IPS-20b (cell line): ENCODE data around the gene CAMK2A.

ENCODE experiments used
- H3K27ac ChIP-seq: one replicate; pipeline ENCODE4 v1.5.1; 2013; ENCODE audit warnings: low read length
- H3K27me3 ChIP-seq: 2 replicates; pipeline ENCODE4 v1.6.1; 2013; ENCODE audit warnings: mild to moderate bottlenecking, low read length, inconsistent platforms; ENCODE audit not compliant: insufficient read depth
- H3K36me3 ChIP-seq: 2 replicates; pipeline ENCODE4 v1.6.1; 2013; ENCODE audit warnings: low read depth, mild to moderate bottlenecking, inconsistent platforms, low read length, moderate library complexity; ENCODE audit not compliant: insufficient read depth
- H3K4me1 ChIP-seq: 2 replicates; pipeline ENCODE4 v1.6.1; 2013; ENCODE audit warnings: mild to moderate bottlenecking, control low read depth, inconsistent platforms, low read length, moderate library complexity; ENCODE audit not compliant: insufficient read depth
- H3K4me3 ChIP-seq: 2 replicates; pipeline ENCODE4 v1.5.1; 2013; ENCODE audit warnings: mild to moderate bottlenecking, low read length, inconsistent platforms
- H3K9ac ChIP-seq: 2 replicates; pipeline ENCODE4 v1.6.1; 2013; ENCODE audit warnings: low read depth, mild to moderate bottlenecking, inconsistent platforms, low read length, moderate library complexity
- H3K9me3 ChIP-seq: 2 replicates; pipeline ENCODE4 v1.6.1; 2013; ENCODE audit warnings: mild to moderate bottlenecking, low read depth, low read length, inconsistent platforms; ENCODE audit not compliant: insufficient read depth

CAMK2A gene

DNA sequence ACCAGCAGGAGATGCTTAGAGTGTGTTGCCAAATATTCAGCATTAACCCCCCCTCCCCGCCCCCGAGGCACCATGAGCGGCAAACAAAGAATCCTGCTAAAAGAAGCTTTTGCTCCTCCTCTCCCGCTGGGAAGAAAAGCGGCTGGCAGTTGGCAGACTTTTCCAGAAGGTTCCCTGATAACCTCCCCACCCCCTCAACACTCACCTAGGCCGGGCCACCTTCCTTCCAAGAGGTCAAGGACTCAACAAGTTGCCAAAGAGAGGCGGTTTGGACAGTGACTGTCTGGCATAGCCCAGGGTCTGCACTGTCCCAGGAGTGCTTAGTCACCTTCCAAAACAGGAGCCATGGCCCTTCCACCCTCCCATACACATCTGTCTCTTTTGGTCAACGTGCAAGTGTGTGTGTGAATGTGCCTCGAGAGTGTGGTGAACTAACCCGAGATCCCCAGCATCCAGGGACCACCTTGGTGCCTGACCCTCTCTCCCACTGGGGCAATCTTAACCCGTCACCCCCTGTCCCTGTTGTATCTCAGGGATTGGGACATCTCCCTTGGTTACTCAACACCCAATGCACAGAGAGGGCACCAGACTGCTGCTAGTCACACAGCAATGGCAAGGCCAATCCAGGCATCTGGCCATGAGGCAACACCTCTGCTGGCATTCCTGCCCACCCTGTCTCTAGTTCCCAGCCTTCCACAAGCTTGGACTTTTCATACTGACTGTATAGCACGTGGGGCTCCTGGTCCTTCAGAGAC lies 18.9 kb downstream of the CAMK2A start:
- Histone ChIP-seq H3K4me3 (no peak overlapping the region), H3K4me1 (peaks cover 9% of the 10 kb centered on the region; the same call in 1 of the 2 replicates), H3K27me3 (no peaks in the 10 kb centered on the region), H3K36me3 (no peaks in the 10 kb centered on the region), H3K9me3 (no peaks in the 10 kb centered on the region), H3K9ac (0 out of 2 replicates have a peak overlapping the region, but pooled peaks have one; percentile 12), H3K27ac (no peak overlapping the region)

DNA sequence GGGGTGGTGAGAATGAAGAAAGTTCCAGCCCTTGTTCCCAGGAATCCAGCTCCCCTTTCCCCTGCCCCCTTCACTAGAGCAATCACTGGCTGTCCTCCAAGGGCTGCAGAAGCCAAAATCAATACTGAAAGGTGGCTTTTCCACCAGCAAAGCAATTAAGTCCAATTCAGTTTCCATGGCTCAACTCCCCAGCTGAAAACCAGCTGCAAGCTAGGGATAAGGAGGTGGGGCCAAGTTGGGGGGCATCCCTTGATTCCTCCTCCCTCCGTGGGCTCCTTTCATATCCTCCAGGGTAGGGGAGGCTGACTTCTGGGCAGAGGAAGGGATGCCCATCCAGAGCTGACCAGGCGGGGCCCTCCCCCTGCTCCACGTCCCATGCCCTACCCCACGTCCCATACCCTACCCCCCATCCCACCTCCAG lies 22.7 kb downstream of the CAMK2A start:
- Histone ChIP-seq H3K36me3 (no peaks in the 10 kb centered on the region), H3K27me3 (no peaks in the 10 kb centered on the region), H3K27ac (no peak overlapping the region), H3K9me3 (no peaks in the 10 kb centered on the region), H3K4me1 (peaks cover 9% of the 10 kb centered on the region; the same call in 1 of the 2 replicates), H3K9ac (no peak overlapping the region), H3K4me3 (no peak overlapping the region)

DNA sequence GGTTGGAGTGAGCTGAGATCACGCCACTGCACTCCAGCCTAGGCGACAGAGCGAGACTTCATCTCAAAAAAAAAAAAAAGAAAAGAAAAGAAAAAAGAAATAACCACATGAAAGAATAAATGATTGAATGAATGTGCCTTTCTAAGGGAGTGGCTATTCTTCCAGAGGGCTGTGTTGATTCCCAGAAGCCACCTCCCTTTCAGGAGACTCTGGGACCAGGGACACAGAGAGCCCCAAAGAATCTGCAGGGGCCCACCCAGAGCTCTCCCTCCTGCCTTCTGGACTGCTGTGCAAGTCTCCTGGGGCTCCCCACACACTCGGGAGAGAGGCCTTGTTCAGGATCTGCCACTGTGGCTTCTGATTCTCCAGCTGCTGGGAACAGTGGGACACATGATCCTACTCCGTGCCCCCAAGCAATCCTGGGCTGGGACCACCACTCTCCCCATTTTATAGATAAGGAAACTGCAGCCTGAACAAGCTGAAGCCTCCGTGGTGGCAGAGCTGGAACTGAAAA lies 23.6 kb downstream of the CAMK2A start:
- no peak overlapping the region for H3K27ac ChIP-seq
- no peaks in the 10 kb centered on the region for H3K27me3 ChIP-seq
- H3K36me3 ChIP-seq, result no peaks in the 10 kb centered on the region
- H3K9ac ChIP-seq, result no peak overlapping the region
- H3K4me1 ChIP-seq, result peaks cover 9% of the 10 kb centered on the region; the same call in 1 of the 2 replicates
- no peaks in the 10 kb centered on the region for H3K9me3 ChIP-seq
- no peak overlapping the region for H3K4me3 ChIP-seq

DNA sequence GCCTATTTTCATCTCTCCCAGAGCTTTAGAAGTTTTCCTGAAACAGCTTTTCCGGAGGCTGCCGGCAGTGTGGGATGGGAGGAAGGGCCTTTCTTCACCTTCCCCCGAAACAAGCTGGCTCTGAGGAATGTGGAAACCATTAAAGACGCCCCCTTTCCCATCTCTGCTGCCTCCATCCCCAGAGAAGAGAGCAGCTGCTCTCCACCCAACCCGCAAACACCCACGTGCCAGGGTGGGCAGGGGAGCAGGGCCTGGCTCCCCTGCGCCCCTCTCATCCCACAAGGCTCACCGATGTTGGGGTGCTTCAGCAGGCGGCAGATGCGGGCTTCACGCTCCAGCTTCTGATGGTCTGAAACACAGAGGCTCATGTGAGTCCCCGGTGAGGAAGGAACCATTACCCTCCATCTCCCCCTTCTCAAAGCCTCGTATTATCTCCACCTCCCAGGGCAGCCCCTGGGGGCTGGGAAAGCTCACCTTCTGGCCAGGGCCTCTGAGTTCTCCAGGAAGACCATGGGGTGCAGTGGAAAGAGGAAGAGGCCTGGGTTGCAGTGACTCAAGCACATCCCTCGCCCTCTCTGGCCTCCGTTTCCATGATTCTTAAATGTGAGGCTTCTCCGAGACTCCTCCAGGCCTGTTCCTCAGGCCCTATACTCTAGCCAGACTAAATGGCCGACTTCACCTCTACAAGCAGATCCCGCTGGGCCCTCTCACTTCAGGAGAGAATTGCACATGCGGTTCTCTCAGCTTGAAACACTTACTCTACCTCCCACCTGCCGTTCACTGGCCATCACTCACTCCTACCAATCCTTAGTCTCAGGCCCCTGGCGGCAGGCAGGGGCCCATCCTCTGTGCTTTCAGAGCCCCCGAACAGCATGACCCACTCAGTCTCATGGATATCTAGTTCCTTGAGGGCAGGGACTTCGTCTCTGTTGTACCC lies 24.6 kb downstream of the CAMK2A start:
- H3K27me3 ChIP-seq, result no peaks in the 10 kb centered on the region
- no peak overlapping the region for H3K4me3 ChIP-seq
- no peaks in the 10 kb centered on the region for H3K9me3 ChIP-seq
- H3K4me1 ChIP-seq, result peaks cover under 1% of the 10 kb centered on the region; the same call in 1 of the 2 replicates
- no peak overlapping the region for H3K9ac ChIP-seq
- H3K36me3 ChIP-seq, result no peaks in the 10 kb centered on the region
- H3K27ac ChIP-seq, result no peak overlapping the region

DNA sequence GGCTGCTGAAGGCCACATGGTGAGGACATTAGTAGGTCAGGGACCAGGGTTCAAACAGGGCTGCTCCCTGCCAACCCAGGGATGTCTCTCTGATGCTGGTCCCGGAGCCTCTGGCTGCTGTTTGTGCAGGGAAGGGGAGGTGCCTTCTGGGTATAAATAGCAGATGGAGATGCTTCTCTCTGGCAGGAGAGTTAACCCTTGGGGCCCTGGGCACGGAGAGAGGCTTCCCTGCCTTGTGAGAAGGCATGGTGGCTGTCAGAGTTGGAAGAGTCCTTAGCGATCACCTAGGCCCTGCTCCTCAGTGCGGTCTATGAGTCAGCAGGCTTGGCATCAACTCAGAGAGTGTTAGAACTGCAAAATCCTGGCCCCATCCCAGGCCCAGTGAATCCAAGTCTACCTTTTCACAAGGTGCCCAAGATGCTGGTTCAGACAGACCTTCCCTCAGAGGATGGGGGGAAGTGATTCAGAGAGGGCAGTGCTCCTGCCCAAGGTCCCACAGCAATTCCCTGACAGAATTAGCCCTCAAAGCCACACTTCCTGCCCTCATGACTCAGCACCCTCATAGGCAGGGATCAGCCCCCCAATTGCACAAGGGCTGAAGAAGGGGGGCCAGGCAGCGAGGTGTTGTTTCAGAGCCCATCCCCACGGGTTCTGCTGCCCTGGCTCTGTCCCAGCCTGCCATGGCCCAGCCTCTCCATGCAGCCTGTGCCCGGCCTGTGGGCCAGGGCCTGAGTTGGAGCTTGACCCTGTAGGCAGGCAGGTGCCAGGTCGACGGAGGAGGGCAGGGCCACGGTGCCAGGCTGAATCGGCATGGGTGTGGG lies 25.6 kb downstream of the CAMK2A start:
- Histone ChIP-seq H3K9ac (no peak overlapping the region), H3K36me3 (no peaks in the 10 kb centered on the region), H3K27ac (no peak overlapping the region), H3K27me3 (no peaks in the 10 kb centered on the region), H3K4me3 (no peak overlapping the region), H3K4me1 (no peaks in the 10 kb centered on the region), H3K9me3 (no peaks in the 10 kb centered on the region)

DNA sequence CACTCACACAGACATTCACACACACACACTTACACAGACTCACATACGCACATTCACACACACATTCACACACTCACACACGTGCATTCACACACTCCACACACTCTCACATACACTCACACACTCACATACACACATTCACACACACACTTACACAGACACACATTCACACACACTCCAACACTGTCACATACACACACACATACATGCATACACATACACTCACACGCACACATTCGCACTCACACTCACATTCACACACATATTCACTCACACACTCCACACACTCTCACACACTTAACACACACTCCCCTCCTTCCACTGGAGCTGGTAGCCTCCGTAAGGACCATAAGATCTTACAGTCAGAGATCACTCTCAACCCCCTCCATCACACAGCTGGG lies 26.2 kb downstream of the CAMK2A start:
- H3K9ac ChIP-seq, result no peak overlapping the region
- no peak overlapping the region for H3K27ac ChIP-seq
- H3K27me3 ChIP-seq, result no peaks in the 10 kb centered on the region
- H3K4me1 ChIP-seq, result no peaks in the 10 kb centered on the region
- no peak overlapping the region for H3K4me3 ChIP-seq
- no peaks in the 10 kb centered on the region for H3K36me3 ChIP-seq
- H3K9me3 ChIP-seq, result no peaks in the 10 kb centered on the region

DNA sequence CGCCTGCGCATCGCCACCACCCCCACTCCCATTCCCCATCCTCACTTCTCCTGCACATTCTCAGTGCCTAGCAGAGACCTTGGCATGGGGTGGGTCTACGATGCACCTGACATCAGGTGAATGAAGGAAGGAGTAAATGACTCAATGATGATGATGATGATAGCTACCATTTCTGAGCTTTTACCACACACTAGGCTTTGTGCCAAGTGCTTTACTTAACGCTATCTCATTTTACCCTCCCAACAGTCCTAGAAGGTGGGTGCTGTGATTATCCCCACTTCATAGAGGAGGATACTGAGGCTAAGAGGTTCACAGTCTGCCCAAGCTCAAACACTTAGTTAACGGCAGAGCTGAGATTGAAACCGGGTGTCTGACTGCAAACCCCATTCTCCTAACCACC lies 27.1 kb downstream of the CAMK2A start:
- H3K36me3 ChIP-seq, result no peaks in the 10 kb centered on the region
- no peak overlapping the region for H3K9ac ChIP-seq
- no peaks in the 10 kb centered on the region for H3K9me3 ChIP-seq
- H3K27me3 ChIP-seq, result no peaks in the 10 kb centered on the region
- H3K4me1 ChIP-seq, result no peaks in the 10 kb centered on the region
- no peak overlapping the region for H3K27ac ChIP-seq
- H3K4me3 ChIP-seq, result no peak overlapping the region

DNA sequence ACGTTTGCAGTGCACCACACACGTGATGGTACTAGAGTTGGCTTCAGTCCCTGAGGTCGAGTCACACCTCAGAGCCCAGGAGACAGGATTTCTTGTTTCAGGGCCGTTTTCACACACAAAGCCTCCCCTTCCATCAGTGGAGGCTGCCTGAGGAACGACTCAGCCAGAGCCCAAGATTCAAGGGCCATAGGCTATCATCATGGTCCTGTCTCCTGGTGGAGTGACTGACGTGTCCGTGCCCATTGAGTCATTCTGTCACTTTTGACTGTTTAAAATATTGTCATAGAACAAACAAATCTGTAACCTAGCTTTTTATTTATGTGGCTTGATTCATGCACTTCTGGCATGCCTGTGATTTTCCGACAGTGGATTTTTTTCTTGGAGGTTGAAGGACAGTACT lies 28.3 kb downstream of the CAMK2A start:
- Histone ChIP-seq H3K36me3 (no peaks in the 10 kb centered on the region), H3K4me3 (no peak overlapping the region), H3K27me3 (no peaks in the 10 kb centered on the region), H3K9me3 (no peaks in the 10 kb centered on the region), H3K4me1 (no peaks in the 10 kb centered on the region), H3K9ac (no peak overlapping the region), H3K27ac (no peak overlapping the region)

DNA sequence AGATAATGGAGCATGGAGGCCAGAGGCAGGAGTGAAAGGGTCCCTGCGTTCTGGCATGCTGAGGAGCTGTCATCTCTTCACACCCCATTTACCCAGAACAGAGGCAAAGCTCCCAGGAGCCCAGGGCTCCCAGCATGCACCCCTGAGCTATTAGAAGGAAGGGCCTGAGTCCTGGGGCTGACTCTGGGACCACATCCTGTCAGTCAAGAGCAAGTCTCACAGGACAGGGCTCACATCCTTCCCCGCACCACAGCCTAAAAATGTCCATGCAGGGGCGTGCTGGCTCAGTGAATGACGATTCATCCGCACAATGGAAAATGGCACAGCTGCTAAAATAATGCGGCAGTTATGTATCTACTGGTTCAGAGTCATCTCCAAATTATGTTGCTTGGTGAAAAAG lies 31.4 kb downstream of the CAMK2A start:
- Histone ChIP-seq H3K27ac (no peak overlapping the region), H3K9me3 (no peaks in the 10 kb centered on the region), H3K36me3 (no peaks in the 10 kb centered on the region), H3K9ac (no peak overlapping the region), H3K4me3 (no peak overlapping the region), H3K27me3 (no peaks in the 10 kb centered on the region), H3K4me1 (0 out of 2 replicates have a peak, but pooled peaks cover 4% of the 10 kb centered on the region)

DNA sequence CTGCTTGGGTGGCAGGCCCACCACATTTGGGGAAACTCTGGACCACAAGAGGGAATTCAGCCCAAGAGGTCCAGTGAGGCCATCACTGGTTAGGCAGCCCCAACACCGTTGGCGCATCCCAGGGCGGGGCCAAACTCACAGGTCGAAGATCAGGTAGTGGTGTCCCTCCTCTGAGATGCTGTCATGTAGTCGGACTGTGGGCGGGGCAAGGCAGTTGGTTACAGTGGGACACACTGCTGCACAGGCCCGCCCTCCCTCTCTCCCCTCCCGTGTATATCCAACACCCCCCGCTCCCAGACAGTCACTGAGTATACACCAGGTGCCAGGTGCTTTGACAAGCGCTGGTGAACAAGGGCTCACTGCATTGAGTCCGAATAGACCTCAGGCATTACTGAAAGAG lies 32.1 kb downstream of the CAMK2A start:
- Histone ChIP-seq H3K9ac (no peak overlapping the region), H3K4me1 (0 out of 2 replicates have a peak, but pooled peaks cover 4% of the 10 kb centered on the region), H3K36me3 (no peaks in the 10 kb centered on the region), H3K27ac (no peak overlapping the region), H3K9me3 (no peaks in the 10 kb centered on the region), H3K4me3 (no peak overlapping the region), H3K27me3 (no peaks in the 10 kb centered on the region)

DNA sequence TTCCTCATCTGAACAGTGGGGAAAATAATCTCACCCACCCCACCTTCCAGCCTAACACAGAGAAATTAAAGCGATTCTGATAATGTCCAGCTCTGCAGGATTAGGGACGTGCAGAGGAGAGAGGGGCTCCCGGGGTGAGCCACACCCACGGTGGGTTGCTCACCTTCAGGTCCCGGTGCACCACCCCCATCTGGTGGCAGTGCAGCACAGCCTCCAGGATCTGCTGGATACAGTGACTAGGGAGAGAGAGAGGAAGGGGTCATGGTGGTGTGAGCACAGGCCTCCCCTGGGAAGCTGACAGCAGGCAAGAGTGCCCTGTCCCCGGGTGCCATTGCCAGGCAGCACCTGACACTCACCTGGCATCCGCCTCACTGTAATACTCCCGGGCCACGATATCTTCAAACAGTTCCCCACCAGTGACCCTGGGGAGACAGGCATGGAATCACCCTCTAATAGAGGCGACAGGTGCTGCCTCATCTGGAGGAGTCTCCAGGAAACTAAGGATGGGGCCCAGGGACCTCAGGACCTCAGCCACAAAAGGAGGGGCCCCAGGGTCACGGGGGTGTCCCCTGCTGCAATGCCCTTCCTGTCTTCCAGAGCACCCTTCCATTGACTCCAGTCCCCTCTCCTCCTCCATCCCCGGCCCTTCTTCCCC lies 33.0 kb downstream of the CAMK2A start:
- Histone ChIP-seq H3K9me3 (no peaks in the 10 kb centered on the region), H3K9ac (no peak overlapping the region), H3K36me3 (no peaks in the 10 kb centered on the region), H3K27me3 (no peaks in the 10 kb centered on the region), H3K4me3 (no peak overlapping the region), H3K4me1 (0 out of 2 replicates have a peak, but pooled peaks cover 4% of the 10 kb centered on the region), H3K27ac (no peak overlapping the region)
